ENCODE data around the gene PLK2. TPM values are rescaled to one million over a fixed set of nuclear protein-coding genes. Genes with fewer than 3 reads are reported as not detected.

PLK2 gene
- 133 and 1,244 TPM in 2 replicates for total RNA-seq

GRCh38 chr5:58460002-58460731 is at the start of gene PLK2:
TSS of gene PLK2 (minus strand) at chr5:58460086. CDS start at chr5:58459959, 127 bp downstream.

GRCh38 chr5:58491216-58491892 is 31.5 kb upstream of the PLK2 start, which contains the start of gene GAPT:
TSS of gene GAPT (plus strand) at chr5:58491435. CDS start at chr5:58494537, 3,102 bp downstream.

Other genes with a start within 250 kb of the PLK2 start
- not detected in 2 replicates for gene GAPT, start 31.3 kb upstream of the PLK2 start, total RNA-seq
- not detected in 2 replicates for gene RAB3C, start 123.0 kb upstream of the PLK2 start, total RNA-seq

Measured in epithelial cell of alveolus of lung (primary cell).